ENCODE data around the gene PLA2G4E.

DNA sequence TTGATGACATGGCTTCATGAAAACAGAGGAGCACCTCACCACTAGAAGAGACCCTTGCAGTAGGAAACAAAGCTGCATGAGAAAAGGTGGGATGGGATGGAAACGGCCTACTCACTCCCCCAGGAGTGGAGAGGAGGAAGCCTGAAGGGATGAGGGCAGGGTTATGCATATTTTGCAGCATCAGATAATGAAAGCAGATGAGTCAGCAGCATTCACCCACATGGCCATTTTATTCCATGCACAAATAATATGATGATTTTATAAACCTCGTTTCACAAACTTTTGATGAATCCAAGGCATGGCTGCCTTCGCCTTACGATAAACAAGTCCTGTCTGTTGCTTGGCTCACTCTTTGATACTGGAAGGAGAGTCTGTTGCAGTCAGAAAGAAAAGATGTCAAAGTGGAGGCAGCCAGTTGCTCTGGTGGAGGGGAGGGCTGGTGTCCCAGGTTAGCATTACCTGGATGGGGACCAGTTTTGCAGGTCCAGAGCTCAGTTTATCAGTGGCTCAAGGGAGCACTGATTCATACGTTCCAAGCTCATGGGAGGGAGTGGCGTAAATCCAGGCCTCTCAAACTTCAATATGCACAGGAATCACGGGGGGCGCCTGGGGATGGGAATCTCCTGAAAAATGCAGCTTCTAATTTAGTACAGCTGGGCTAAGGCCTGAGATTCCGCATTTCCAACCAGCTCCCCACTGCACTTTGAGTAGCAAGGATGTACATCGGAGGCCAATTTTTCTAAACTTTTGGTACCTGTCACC, 39.3 kb downstream of the PLA2G4E start:
- no peak for TF ChIP-seq BACH2 (CRISPR knock-in tag; IDR thresholded peaks at IDR 0.05; ENCODE audit: borderline replicate concordance)
- TF ChIP-seq ARNTL (CRISPR knock-in tag; IDR thresholded peaks at IDR 0.05; ENCODE audit: borderline replicate concordance, low read depth), result no peak
- no peak for TF ChIP-seq TCF4 (CRISPR knock-in tag; IDR thresholded peaks at IDR 0.05; ENCODE audit: borderline replicate concordance)
- no peak for TF ChIP-seq ISL1 (CRISPR knock-in tag; IDR thresholded peaks at IDR 0.05)
